ENCODE results near the gene CABP4.
"Not testable (repeated sequence)": the region's sequence is repeated elsewhere in the genome, so short reads cannot be mapped to it uniquely, and the experiment has no call there.

The CABP4 gene

GRCh38 chr11:67423891-67424613 is 31.1 kb upstream of the CABP4 start:
- no peak for TF ChIP-seq CTCF (IDR thresholded peaks at IDR 0.05; ENCODE audit: insufficient read depth, low read depth, low read length, missing control alignments)
- no peak overlapping the region for H3K4me3 ChIP-seq (ENCODE audit: low read length)
- no peak for DNase-seq (ENCODE audit: low read depth)

DNA sequence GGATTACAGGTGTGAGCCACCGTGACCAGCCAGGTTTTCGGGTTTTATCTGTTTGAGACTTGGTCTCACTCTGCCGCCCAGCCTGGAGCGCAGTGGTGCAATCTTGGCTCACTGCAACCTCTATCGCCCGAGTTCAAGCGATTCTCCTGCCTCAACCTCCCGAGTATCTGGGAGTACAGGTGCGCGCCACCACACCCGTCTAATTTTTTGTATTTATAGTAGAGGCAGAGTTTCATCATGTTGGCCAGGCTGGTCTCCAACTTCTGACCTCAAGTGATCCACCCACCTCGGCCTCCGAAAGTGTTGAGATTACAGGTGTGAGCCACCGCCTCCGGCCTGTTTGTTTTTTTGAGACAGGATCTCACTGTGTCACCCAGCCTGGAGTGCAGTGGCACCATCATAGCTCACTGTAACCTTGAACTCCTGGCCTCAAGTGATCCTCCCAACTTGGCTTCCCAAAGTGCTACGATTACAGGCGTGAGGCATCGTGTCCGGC is 27.7 kb upstream of the CABP4 start:
- H3K4me3 ChIP-seq (ENCODE audit: low read length): peak overlapping the region; percentile 99
- not testable (repeated sequence) for DNase-seq (ENCODE audit: low read depth)

- H3K4me3 ChIP-seq (ENCODE audit: low read length): peak within 1 kb of the TSS; percentile 99
- TF ChIP-seq CTCF (IDR thresholded peaks at IDR 0.05; ENCODE audit: insufficient read depth, low read depth, low read length, missing control alignments): no peak
- DNase-seq (ENCODE audit: low read depth): peak; percentile 98
Measured at GRCh38 chr11:67428052-67429001, 26.8 kb upstream of the CABP4 start, which contains the start of gene RPS6KB2. Gene RPS6KB2, plus strand, starts transcription at chr11:67428494. Its CDS starts 52 bp downstream, at chr11:67428546.

DNA sequence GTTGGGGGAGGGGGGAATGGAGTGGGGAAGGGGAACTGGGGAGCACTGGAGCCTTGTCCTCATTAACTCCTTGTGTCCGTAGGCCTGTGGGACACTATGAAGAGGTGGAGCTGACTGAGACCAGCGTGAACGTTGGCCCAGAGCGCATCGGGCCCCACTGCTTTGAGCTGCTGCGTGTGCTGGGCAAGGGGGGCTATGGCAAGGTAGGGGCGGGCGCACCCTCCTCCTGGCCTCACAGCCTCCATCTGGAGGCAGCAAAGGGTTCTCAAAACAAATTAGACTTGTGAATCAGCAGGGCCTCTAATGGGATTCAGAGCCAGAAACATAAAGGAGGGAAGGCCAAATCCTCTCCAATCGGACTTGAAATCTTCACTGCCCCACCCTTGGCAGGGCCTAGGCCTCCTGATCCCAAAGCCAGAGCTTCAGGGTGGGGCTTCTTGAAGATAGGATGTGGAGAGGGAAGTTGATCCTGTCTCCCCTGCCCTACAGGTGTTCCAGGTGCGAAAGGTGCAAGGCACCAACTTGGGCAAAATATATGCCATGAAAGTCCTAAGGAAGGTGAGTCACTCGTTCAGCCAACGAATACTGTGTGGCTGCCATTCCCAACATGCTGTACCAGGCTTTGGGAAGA is 26.0 kb upstream of the CABP4 start:
- DNase-seq (ENCODE audit: low read depth): peak; percentile 49
- no peak for TF ChIP-seq CTCF (IDR thresholded peaks at IDR 0.05; ENCODE audit: insufficient read depth, low read depth, low read length, missing control alignments)
- peak overlapping the region; percentile 99 for H3K4me3 ChIP-seq (ENCODE audit: low read length)

- peak overlapping the region; percentile 99 for H3K4me3 ChIP-seq (ENCODE audit: low read length)
- DNase-seq (ENCODE audit: low read depth): no peak
- no peak for TF ChIP-seq CTCF (IDR thresholded peaks at IDR 0.05; ENCODE audit: insufficient read depth, low read depth, low read length, missing control alignments)
Measured at GRCh38 chr11:67429722-67430121, 25.4 kb upstream of the CABP4 start.

GRCh38 chr11:67431346-67432249 is 23.6 kb upstream of the CABP4 start:
- TF ChIP-seq CTCF (IDR thresholded peaks at IDR 0.05; ENCODE audit: insufficient read depth, low read depth, low read length, missing control alignments): no peak
- no peak overlapping the region for H3K4me3 ChIP-seq (ENCODE audit: low read length)
- no peak for DNase-seq (ENCODE audit: low read depth)

Measured in epithelial cell of esophagus (primary cell).